IMR-90 (cell line): ENCODE measurements around the gene PTPRN2. TPM values are rescaled to one million over a fixed set of nuclear protein-coding genes. Genes with fewer than 3 reads are reported as not detected.

Experiments used
- CEBPB ChIP-seq: IDR thresholded peaks from 2 replicates; pipeline ENCODE4 v1.6.1; 2012; ENCODE audit warnings: low read depth, low read length, improper control_type of control experiment
- polyA plus RNA-seq, 3 experiments: library from polyadenylated mRNA; depleted of rRNA; stranded (reverse); fragments of >200 nt; gene quantifications; 2 replicates each; pipeline ENCODE4 v1.2.3, GENCODE V29; 2012; ENCODE audit warnings: low replicate concordance in 1 of 3
- total RNA-seq: library from RNA; depleted of rRNA; stranded (reverse); fragments of >200 nt; gene quantifications from 2 replicates; pipeline ENCODE4 v1.2.3, GENCODE V29; 2012
- TF ChIP-seq, protein P1 (sequence below): fragments of 150-350 bp; IDR thresholded peaks from 2 replicates; pipeline ENCODE4 v1.6.1; 2016; ENCODE audit warnings: low read depth, mild to moderate bottlenecking, low read length, moderate library complexity, borderline replicate concordance
- TF ChIP-seq, protein P2 (sequence below): fragments of 150-350 bp; IDR thresholded peaks from 2 replicates; pipeline ENCODE4 v1.6.1; 2017; ENCODE audit warnings: mild to moderate bottlenecking, antibody characterized with exemption, low read length, low read depth

PTPRN2 gene
- total and polyA plus RNA-seq, 2 of the 4 experiments (the other 2 are of a cell fraction): 0.03 TPM; not detected in 1

DNA sequence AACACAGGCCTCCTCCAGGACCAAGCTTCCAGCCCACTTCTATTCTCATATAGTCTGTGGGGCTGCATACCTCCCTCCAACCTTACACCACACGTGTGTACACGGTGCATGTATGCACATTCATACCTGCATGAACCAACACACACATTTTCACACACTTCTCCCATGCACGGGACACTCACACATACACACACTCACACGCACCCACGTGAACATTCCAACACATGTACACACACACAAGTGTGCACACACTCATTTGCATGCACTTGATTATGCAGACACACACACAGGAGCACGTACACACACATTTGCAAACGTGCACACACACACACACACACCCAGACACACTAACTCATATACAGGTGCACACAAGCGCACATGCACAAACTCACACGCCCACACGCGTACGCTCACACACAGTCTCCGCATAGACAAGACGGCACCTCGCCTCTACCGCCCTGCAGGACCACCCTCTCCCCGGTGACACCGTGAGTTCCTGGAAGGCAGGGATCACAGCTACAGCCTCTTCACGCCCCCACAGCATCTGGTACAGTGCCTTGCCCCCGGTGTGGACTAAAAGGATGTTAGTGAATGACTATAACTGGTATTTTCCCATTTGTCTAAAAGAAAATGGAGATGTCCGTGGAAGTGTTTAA, 263.8 kb downstream of the PTPRN2 start (continued):
- TF ChIP-seq, protein P1, sequence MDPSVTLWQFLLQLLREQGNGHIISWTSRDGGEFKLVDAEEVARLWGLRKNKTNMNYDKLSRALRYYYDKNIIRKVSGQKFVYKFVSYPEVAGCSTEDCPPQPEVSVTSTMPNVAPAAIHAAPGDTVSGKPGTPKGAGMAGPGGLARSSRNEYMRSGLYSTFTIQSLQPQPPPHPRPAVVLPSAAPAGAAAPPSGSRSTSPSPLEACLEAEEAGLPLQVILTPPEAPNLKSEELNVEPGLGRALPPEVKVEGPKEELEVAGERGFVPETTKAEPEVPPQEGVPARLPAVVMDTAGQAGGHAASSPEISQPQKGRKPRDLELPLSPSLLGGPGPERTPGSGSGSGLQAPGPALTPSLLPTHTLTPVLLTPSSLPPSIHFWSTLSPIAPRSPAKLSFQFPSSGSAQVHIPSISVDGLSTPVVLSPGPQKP: no peak
- TF ChIP-seq, protein P2, sequence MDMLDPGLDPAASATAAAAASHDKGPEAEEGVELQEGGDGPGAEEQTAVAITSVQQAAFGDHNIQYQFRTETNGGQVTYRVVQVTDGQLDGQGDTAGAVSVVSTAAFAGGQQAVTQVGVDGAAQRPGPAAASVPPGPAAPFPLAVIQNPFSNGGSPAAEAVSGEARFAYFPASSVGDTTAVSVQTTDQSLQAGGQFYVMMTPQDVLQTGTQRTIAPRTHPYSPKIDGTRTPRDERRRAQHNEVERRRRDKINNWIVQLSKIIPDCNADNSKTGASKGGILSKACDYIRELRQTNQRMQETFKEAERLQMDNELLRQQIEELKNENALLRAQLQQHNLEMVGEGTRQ: no peak
- no peak for TF ChIP-seq CEBPB
